ENCODE data around the gene AKAP10.
"Not testable (repeated sequence)": the region's sequence is repeated elsewhere in the genome, so short reads cannot be mapped to it uniquely, and the experiment has no call there.

AKAP10 gene

GRCh38 chr17:19867329-19868078 is 110.1 kb downstream of the AKAP10 start, which contains the start of gene ULK2:
Gene ULK2, minus strand, starts transcription at chr17:19867936. Its CDS starts 519 bp downstream, at chr17:19867417.
- DNase-seq (ENCODE audit: low read depth), result peak; percentile 22

GRCh38 chr17:19867079-19867328 is 110.6 kb downstream of the AKAP10 start:
- peak; percentile 7 for DNase-seq (ENCODE audit: low read depth)

- DNase-seq (ENCODE audit: low read depth), result no peak
These were observed 112.6 kb downstream of the AKAP10 start for GRCh38 chr17:19865021-19865420.

GRCh38 chr17:19860647-19861177 is 116.9 kb downstream of the AKAP10 start:
- DNase-seq (ENCODE audit: low read depth), result not testable (repeated sequence)

GRCh38 chr17:19857640-19858039 is 120.0 kb downstream of the AKAP10 start:
- no peak for DNase-seq (ENCODE audit: low read depth)
